ENCODE results near the gene ZNF440.
"Not testable (repeated sequence)": the region's sequence is repeated elsewhere in the genome, so short reads cannot be mapped to it uniquely, and the experiment has no call there.

The ZNF440 gene

DNA sequence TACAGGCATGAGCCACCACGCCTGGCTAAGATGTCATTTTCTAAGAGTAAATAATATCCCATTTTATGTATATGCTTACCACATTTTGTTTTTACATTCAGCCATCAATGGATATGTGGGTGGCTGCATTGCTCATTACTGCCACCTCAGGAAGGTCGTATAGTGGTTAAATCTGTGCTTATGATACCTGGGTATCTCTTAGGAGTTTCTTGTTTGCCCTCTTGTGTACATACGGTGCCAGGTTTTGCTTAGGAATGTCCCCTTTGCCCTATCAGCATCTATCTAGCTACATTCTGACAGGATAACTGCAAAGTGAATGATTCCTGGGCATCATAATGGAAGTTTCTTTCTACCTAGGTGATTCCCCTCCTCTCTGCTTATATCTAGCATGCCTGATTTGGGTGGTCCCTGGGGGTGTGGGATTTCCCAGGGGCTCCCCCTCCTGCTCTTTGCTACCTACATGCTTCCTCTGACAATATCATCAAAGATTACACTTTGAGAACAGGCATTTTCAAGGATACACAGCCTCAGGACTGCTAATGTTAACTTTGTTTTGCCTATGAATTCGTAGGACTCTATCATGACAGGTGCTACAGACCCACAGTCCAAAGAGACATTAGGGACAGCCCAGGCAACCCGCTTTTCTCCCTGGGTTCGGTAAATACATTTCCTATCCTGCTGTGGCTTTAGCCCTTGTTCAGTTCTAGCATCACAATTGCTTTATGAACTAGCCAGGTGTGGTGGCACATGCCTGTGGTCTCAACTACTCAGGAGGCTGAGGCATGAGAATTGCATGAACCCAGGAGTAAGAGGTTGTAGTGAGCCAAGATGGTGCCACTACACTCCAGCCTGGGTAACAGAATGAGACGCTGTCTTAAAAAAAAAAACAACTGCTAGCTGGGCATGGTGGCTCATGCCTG lies 15.1 kb downstream of the ZNF440 start:
- not testable (repeated sequence) for DNase-seq (ENCODE audit: low read depth)

DNA sequence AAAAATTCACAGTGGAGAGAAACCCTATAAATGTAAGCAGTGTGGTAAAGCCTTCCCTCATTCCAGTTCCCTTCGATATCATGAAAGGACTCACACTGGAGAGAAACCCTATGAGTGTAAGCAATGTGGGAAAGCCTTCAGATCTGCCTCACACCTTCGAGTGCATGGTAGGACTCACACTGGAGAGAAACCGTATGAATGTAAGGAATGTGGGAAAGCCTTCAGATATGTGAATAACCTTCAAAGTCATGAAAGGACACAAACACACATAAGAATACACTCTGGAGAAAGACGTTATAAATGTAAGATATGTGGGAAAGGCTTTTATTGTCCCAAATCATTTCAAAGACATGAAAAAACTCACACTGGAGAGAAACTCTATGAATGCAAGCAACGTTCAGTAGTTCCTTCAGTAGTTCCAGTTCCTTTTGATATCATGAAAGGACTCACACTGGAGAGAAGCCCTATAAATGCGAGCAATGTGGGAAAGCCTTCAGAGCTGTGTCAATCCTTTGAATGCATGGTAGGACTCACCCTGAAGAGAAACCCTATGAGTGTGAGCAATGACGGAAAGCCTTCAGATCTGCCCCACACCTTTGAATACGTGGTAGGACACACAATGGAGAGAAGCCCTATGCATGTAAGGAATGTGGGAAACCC lies 18.3 kb downstream of the ZNF440 start:
- DNase-seq (ENCODE audit: low read depth): no peak

DNA sequence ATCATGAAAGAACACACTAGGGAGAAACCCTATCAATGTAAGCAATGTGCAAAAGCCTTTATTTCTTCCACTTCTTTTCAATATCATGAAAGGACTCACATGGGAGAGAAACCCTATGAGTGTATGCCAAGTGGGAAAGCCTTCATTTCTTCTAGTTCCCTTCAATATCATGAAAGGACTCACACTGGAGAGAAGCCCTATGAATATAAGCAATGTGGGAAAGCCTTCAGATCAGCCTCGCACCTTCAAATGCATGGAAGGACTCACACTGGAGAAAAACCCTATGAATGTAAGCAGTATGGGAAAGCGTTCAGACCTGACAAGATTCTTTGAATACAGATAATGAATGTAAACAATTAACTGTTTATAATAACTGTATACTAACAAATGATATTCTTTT lies 19.5 kb downstream of the ZNF440 start:
- no peak for DNase-seq (ENCODE audit: low read depth)

DNA sequence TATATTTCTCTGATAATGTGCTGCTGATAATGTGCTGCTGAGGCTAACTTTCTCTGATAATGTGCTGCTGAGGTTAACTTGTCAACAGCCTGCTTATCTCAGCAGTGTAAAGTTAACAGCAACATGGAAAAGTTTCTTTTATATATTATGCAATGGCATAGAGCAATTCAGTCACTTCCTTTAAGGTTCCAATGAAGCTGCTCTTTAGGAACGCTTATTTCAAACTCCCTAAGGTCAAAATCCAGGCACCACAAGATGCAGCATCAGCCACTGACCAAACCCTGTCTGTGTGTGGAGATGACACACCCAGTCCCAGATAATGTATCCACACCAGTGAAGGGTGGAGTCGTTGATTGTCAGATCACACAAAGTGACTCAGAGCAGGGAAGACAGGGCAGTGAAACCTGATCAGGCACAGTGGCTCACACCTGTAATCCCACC lies 21.6 kb downstream of the ZNF440 start:
- not testable (repeated sequence) for DNase-seq (ENCODE audit: low read depth)

DNA sequence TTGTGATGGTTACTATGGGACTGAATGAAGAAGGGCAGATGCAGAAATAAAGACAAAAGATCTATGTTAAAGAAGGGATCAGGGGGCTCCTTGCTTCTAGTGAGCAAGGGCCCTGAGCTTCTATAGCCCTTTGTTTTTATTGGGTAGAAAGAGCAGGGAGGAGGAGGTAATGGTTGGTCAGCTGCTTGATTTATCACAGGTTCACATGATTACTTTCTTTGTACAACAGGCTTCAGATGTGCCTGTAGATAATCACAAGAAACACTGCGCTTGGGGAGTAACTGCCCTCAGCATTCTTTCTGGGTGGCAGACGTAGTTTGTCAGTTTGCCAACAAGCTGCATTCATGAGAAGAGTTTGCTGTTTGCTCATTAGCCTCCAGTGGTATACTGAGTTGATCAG lies 29.6 kb downstream of the ZNF440 start:
- no peak for DNase-seq (ENCODE audit: low read depth)

DNA sequence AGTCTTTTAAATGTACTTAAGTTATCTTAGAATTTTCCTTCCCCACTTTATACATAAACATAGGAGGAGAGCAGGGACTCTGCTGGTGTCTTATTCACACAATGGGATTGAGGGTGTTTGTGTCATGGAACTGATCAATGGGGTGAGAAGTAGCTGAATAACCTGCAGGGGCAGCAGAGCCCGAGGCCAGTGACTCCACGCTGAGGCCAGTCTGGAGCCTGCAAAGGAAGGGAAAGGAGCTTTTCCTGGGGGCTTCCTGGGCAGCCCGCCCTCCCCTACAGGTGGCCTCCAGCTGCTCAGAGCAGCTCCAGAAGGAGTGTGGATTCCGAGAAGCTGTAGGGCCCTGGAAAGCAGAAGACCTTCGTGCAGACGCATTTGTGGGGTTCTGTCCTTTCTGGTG lies 33.5 kb downstream of the ZNF440 start:
- not testable (repeated sequence) for DNase-seq (ENCODE audit: low read depth)

DNA sequence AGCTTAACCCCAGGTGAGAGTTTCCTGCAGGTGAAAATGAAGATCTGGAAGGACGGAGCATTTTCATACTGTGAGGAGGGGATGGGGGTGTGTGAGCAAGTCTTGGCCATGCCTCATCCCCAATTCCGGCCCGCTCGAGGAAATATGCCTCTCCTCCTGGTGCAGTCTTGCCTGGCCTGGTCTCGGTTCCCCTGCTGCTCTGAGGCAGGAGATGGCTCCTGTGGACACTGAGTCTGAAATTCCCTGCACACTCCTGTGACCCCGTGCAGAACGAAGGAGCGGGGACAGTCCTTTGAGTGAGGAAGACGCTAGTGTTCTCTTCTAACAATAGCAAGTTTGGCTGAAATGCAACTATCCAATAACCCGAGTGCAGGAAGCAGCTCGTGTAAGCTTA lies 34.1 kb downstream of the ZNF440 start:
- DNase-seq (ENCODE audit: low read depth): no peak

DNA sequence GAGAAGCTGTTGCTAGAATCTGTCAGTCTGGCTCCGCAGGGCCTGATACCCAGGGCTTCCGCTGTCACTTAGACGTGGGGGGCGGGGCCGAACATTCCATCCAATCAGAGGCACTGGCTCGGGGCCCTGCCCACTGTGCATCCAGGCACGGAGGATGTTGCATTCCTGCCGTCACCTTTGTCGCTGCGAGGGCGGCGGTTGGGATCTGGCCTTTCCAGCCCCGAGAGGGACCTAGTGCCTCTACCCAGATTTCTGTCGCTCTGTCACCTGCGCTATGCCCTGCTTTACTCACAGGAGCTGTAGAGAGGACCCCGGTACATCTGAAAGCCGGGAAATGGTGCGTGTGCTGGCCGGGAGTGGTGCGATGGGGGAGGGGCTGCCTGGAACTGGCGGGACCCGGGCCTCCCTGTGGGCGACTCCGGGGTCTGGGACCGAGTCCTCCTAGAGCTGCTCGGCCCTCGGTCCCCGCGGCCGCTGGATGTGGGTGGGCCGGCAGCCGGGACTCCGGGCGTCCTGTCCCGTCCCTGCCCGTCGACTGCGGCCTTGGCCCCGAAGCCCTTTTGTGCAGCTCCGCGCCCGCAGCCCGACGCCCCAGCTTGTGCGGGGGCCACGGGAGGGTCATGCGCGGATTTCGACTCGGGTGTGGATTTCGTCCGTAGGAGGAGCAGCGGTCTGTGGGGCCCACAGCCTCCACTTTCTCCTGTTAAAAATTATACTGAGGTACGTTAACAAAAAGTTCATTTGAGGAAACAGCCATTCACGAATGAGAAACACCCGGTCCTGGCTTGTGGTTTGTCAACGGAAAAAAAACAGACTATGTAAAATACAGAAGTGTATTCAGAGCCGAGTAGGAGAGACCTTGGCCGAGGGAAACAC lies 34.8 kb downstream of the ZNF440 start, which contains the start of gene ZNF439:
TSS of gene ZNF439 (plus strand) at position 133 of the 876 bp plus-strand sequence. CDS start at position 275, 142 bp downstream.
- DNase-seq (ENCODE audit: low read depth): peak; percentile 84

DNA sequence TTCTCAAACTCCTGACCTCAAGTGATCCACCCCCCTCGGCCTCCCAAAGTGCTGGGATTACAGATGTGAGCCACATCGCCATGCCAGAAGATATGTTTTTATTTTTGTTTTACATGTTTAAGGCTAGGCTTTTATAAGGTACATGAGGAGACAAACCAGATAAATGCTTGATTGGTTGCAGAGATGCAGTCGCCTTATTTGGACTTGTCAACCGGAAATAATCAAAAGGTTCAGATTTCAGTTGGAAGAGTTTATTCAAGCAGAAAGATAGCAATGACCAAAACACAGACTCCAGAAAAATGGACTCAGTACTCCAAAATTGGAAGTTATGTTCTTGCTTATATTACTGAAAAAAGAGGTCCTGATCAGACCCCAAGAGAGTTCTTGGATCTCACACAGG lies 36.2 kb downstream of the ZNF440 start:
- DNase-seq (ENCODE audit: low read depth): not testable (repeated sequence)

DNA sequence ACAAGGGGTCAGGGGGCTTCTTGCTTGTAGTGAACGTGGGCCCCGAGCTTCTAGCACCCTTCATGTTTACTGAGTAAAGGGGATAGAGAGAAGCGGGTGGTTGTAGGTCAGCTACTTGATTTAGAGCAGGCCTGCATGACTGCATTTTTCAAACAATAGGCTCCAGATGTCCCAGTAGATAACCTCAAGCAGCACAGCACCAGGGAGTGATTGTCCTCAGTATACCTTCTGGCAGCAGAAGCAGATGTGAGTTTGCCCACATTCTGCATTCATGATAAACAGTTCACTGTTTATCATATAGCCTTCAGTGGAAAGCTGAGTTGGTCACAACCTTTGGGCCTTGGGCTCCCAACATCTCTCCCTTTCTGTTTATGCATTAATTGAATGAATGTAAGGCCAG lies 39.3 kb downstream of the ZNF440 start:
- DNase-seq (ENCODE audit: low read depth): no peak

DNA sequence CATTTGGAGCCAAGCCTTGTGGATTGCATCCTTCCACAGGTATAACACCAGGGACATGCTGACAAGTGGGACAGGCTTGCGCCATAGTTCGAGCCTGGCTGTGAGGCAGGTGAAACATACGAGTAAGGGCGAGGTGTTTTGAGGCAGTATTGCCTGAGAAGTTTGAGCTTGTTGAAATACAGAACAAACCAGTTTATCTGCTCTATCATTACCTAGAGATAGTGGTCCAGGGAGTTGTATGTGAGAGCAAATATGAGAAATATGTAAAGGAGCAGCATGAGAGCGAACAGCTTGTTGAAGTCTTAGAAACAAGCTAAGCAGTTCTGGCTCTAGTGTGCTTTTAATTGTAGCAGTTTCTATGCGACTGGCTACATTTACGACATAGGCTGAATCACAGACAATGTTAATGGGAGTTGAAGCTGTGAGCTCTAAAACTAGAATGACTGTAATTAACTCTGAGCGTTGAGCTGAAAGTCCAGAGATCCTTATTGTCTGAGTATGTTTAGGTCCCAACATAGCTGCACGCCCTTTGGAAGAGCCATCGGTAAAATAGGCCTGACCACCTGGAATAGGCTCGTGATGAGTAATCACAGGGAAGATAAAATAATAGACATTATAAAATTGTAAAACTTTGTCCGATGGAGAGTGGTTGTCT lies 42.6 kb downstream of the ZNF440 start:
- DNase-seq (ENCODE audit: low read depth): no peak

DNA sequence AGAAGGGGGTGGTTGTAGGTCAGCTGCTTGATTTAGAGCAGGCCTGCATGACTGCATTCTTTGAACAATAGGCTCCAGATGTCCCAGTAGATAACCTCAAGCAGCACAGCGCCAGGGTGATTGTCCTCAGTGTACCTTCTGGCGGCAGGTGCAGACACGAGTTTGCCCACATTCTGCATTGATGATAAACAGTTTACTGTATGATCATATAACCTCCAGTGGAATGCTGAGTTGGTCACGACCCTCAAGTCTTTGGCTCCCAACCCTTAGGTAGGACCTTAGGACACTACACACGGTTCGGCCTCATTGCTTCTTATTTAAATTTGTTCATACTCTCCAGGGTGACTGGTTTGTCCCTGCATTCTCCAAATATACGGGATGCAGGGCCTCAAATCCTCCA lies 46.6 kb downstream of the ZNF440 start:
- no peak for DNase-seq (ENCODE audit: low read depth)

DNA sequence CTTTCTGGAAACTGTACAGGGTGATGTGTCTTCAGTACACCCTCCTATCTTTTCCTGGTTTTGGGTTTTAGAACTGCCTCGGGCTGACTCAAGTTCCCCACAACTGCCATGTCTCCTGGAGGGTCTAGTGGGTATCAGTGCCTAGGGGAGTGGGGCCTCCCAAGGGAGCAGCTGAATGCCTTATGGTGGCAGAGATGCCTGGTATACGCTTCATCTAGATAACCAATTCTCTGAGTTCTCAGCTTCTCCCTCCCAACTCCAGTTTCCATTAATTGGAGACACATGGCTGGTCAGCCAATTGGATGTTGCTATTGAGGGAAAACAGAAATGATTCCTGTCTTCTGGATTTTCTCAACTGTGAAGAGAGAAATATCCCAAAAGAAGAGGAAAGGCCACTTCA lies 47.2 kb downstream of the ZNF440 start:
- DNase-seq (ENCODE audit: low read depth): no peak

DNA sequence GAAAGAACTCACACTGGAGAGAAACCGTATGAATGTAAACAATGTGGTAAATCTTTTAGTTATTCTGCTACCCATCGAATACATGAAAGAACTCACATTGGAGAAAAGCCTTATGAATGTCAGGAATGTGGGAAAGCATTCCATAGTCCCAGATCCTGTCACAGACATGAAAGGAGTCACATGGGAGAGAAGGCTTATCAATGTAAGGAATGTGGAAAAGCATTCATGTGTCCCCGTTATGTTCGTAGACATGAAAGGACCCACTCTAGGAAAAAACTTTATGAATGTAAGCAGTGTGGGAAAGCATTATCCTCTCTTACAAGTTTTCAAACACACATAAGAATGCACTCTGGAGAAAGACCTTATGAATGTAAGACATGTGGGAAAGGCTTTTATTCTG lies 53.7 kb downstream of the ZNF440 start:
- DNase-seq (ENCODE audit: low read depth): not testable (repeated sequence)

DNA sequence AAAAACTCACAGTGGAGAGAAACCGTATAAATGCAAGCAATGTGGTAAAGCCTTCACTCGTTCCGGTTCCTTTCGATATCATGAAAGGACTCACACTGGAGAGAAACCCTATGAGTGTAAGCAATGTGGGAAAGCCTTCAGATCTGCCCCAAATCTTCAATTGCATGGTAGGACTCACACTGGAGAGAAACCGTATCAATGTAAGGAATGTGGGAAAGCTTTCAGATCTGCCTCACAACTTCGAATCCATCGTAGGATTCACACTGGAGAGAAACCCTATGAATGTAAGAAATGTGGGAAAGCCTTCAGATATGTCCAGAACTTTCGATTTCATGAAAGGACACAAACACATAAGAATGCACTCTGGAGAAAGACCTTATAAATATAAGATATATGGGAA lies 54.1 kb downstream of the ZNF440 start:
- no peak for DNase-seq (ENCODE audit: low read depth)

DNA sequence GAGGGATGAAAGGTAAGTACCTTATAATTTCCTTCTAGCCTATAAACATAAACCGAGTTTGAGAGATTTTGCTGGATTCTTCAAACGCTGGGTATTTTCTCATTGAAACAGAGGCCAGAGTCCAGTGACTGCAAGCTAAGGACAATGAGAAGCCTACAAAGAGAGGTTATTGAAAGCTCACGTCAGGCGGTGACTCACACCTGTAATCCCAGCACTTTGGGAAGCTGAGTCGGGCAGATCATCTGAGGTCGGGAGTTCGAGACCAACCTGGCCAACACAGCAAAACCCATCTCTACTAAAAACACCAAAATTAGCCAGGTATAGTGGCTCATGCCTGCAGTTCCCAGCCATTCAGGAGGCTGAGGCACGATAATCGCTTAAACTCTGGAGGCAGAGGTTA lies 58.6 kb downstream of the ZNF440 start:
- DNase-seq (ENCODE audit: low read depth): no peak

DNA sequence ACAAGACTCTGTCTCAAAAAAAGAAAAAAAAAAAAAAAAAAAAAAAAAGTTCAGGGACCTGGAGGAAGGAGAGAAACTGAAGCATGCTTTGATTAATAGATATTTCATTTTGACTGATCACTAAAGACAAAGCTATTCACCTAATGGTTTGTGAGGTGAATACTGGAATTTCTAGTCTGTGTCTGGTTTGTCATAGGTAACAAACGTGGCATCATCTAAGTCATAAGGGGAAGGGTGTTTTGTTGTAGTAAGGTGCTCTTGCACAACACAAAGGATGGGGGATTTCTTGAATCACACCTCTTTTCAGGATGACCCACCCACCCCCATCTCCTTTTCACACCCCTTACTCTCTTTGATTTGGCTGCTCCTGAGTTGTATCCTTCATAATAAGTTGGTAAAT lies 59.7 kb downstream of the ZNF440 start:
- DNase-seq (ENCODE audit: low read depth): no peak

DNA sequence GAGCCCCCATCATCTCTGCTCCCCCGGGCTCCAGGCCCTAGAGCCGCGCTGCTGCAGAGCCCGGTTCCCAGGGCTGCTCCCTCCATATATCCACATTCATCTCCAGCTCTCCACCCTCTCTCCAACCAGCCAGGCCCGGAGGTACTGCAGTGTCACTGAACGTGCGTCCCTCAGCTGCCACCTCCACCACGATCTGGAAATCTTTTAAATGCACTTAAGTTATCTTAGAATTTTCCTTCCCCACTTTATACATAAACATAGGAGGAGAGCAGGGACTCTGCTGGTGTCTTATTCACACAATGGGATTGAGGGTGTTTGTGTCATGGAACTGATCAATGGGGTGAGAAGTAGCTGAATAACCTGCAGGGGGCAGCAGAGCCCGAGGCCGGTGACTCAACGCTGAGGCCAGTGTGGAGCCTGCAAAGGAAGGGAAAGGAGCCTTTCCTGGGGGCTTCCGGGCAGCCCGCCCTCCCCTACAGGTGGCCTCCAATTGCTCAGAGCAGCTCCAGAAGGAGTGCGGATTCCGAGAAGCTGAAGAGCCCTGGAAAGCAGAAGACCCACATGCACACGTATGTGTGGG lies 65.7 kb downstream of the ZNF440 start:
- DNase-seq (ENCODE audit: low read depth): not testable (repeated sequence)

DNA sequence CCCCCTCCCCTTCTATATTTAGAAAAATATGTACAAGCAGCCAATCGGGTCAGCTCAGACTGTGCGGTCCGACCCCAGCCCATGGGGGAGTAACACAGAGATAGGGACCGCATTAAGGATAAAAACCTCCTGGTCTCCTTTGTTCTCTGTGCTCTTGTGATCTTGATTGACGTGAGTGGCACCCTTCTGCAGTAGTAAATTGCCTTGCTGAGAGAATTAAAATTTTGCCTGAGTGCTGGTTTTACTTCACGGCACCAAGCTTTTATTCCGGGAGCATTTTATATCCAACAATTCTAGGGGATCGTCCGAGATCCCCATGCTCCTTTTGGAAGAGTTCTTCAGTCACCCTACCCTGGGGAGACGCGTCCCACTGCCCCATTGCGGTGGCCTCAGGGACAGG lies 66.5 kb downstream of the ZNF440 start:
- no peak for DNase-seq (ENCODE audit: low read depth)

DNA sequence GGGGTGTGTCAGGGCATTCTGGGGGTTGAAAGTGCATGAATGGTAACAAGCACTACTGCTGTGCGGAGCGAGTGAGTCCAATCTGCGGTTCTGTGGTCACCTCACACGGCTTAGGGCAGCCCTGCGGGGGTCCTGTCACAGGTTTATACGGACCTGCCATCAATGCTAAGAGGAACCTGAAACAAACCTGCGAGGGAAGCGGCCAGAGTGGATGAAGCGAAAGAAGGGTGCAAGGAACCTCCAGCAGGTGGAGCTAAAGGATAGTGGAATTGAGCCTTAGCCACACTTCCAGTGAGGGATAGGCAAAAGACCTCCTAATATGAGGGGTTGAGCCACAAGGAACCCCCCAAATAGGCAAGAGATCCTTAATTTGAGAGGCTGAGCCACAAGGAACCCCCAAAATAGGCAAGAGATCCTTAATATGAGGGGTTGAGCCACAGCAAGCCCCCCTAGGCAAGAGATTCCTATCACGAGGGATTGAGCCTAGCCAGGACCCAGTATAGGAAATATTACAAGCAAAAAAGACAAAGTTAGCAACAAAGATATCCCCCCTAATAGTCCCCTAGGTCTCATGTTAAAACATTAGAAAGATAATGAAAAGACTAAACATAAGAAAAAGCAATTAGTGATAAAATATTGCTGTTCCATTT lies 67.2 kb downstream of the ZNF440 start:
- peak; percentile 34 for DNase-seq (ENCODE audit: low read depth)

DNA sequence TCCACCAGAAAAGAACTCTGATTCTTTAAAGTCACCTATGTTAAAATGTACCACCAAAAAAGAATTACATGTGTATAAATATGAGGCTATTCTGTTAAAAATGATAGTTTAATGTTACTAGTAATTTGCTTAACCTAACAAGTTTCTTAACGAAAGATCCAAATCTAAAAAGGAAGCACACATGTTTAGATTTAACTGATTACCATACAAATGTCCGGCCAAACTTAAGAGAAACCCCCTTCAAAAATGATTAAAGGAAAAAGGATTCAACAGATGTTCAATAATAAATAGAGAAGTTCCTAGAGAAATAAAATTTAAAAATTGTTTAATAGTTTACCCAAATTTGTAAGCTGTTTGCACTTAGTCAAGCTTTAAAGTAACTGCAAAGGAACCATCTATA lies 68.5 kb downstream of the ZNF440 start:
- DNase-seq (ENCODE audit: low read depth): no peak
